Measurements from ENCODE around the gene CBR4.

CBR4 gene

GRCh38 chr4:169032883-169033645, 23.0 kb upstream of the CBR4 start:
- no peak for DNase-seq

DNA sequence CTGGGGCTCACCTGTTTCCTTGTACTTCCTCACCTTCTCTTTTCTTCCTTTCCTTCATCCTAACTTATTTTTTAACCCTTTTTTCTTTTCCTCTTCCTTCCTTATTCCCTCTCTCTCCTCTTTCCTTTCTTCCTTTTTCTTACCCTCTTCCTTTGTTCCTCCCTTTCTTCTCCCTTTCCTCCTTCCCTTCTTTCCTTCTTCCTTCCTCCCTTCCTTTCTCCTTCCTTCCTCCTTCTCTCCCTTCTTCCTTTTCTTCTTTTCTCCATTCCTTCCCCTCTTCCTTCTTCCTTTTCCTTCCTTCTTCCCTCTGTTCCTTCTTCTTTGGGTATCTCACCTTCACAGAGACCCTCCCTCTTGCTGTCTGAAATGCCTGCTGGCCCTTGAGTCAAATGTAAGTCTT, 22.1 kb upstream of the CBR4 start:
- DNase-seq = no peak

GRCh38 chr4:169031392-169031791, 21.3 kb upstream of the CBR4 start:
- DNase-seq = no peak

- no peak for DNase-seq
Measured at GRCh38 chr4:169030562-169030982, 20.5 kb upstream of the CBR4 start.

- no peak for DNase-seq
Measured at GRCh38 chr4:169029947-169030346, 19.9 kb upstream of the CBR4 start.

- DNase-seq = no peak
Measured at GRCh38 chr4:169027663-169028062, 17.6 kb upstream of the CBR4 start.

DNA sequence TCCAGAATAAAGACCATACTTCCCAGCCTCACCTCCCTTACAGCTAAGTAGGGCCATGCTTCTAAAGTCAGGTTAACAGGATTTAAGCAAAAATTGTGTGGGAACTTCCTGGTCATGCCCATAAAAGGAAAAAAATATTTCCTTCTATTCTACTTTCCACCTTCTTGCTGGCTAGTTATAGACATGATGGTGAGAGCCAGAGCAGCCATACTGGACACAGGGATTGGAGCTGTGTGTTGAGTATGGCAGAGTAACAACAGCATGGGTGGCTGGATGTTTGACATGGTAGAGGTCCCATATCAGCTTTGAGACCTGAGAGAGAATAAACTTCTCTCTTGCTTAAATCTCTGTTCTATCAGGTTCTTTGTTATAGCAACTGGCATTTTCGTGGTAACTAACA, 15.1 kb upstream of the CBR4 start:
- DNase-seq = no peak

DNA sequence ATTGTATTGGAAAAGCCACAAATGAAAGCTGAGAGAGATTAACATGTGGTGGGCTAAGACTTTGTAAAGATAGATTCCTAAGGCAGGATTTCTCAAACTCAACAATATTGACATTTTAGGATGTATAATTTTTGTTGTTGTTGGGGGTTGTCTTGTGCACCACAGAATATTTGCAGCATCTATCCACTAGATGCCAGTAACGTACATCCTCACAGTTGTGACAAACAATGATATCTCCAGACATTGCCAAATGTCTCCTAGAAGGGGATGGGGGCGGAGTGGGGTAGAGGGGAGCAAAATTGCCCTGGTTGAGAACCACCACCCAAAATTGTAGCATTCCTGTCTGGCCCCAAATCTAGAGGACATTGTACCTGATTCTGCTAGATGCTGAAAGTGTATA, 14.7 kb upstream of the CBR4 start:
- peak; percentile 27 for DNase-seq

DNA sequence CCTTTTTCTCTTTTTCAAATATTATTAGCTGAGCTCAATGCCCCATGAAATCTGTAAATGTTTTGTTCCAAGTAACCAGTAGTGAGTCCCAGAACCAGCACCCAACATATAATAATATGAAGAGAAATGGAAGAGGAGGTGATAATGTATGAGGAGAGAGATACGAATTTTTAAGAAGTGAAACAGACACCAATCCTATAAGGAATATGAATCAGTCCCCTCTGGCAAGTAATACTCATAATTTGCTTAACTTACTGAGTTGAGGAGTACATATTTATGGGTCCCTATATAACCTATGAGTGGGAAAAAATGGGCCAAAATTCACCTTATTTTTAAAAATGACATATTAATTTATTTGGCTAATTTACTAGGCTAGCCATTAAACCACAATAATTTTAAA, 8.4 kb upstream of the CBR4 start:
- no peak for DNase-seq

DNA sequence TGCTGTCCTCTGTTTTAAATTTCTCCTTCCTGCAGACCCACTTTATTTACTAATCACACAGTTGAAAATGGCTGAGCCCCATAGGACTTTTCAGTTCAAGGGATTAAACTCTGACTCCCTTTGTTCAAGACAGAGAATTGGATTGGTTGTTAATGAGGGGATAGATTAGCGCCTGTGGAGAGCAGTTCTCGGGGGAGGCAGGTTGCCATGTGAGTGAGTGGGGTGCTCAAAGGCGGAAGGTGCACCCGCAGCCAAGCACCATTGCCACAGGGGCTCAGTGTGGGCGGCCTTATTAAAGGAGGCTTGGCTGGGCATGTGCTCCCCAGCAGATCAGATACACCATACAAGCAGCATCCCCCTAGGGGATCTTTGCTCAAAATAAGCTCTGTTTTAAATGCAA, 7.9 kb upstream of the CBR4 start:
- no peak for DNase-seq

GRCh38 chr4:169015186-169015623, 5.2 kb upstream of the CBR4 start:
- no peak for DNase-seq

GRCh38 chr4:169014586-169014985, 4.5 kb upstream of the CBR4 start:
- no peak for DNase-seq

GRCh38 chr4:169013396-169013795, 3.3 kb upstream of the CBR4 start:
- DNase-seq = no peak

DNA sequence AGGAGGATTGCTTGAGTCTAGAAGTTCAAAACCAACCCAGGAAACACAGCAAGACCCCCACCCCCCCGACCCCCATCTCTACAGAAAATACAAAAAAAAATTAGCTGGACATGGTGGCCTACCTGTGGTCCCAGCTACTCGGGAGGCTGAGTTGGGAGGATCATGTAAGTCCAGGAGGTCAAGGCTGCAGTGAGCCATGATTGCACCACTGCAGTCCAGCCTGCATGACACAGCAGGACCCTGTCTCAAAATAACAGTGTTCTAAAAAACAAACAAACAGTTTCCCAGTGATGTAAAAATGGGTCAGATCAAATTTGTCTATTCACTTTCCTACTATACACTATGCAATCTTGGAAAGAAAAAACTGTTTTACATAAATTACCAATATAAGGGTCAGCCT, 2.0 kb upstream of the CBR4 start:
- DNase-seq = no peak

DNA sequence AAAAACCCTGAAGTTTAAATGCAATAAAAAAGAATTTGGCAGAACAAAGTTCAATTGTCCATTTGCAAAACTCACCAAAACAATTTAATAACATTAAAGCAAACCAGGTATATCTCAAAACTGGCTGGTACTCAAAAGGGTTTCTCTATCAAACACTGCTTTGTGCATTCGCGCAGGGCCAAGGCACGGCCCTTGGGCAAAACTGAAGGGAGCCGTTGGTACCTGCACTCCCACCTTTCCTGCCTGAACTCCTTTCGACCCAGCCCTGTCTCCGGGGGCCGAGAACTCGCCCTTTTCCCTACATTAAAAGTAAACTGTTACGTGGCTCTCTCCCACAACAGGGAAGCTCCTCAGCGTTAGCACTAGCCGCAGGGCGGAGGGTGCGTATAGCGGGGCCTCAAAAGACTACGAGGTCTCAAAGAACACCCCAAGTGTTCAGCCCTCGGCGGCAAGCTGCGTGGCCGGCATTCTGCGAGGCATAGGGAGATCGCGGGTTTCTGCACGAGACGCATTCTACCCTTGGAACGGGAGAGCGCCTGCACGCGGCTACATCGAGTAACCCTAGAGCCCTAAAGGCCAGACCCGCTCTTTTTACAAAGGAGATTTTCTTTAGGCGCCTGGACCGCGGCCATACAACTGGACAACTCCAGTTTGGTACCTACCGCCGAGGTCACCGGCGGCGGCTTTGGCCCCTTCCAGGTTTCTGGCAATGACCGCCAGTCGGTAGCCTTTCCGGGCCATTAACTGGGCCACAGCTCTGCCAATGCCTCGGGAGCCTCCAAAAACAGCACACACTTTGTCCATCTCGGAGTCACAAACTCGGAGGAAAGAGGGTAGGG, 550 bp downstream of the CBR4 start:
- DNase-seq = peak; percentile 33

DNA sequence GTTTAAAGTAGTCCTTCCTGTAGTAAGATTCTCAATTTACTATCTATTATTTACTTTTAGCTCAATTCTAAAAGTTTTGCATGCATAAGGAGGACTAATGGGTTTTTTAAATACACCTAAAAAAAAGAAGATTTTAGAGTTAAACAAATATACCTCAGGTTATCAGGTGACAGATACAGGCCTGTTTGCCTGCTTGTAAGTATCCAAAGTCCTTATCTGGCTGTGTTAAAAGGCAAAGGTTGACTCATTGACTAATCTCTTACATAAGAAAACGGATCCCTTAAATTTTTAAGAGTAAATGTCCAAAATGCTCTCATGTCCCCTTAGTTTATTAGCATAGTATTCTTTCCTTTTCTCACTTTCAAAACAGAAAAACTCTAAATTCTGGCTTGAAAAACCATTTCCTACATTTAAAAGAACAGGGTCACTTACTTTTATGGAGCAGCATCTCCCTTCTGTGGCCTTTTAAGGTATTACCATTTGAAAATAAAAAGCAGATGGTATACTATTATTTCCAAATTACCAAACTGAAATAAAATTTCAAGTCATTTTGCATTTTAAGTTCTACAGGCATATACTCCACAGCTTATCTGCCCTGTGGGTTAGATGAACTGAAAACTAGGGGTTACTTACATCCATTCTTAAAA, 4.5 kb downstream of the CBR4 start:
- no peak for DNase-seq

GRCh38 chr4:169000315-169000714, 9.7 kb downstream of the CBR4 start:
- no peak for DNase-seq

DNA sequence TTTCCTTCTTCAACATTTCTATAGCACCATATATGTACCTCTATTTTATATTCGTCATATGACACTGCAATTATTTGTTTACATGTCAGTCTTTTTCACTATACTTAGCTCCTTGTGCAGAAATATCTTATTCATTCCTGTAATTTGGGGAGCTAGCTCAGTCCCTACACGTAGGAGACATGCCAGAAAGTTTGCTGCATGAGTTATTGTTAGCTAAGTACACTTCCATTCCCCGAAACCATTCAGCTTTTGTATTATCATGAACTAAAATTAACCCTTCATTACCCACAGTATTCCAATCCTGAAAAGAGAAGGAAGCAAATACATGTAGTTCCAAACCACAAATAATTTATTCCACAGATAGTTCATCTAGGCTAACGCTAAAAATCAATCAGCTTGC, 10.2 kb downstream of the CBR4 start:
- no peak for DNase-seq

DNA sequence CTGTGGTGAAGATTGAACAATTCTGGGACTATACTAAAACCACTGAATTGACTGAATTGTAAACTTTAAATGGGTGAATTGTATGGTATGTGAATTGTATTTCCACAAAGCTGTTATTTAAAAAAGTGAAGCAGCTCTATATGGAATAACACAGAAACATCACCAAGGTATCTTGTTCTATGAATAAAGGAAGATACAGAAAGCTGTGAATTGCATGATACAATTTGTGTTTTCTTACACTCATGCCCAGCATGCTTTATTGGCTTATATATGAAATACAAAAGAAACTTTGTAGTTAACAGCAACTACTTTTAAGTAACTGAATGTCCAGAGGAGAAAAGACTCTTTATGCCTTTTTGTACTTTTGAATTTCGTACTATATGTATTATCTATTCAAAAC, 11.5 kb downstream of the CBR4 start:
- no peak for DNase-seq

DNA sequence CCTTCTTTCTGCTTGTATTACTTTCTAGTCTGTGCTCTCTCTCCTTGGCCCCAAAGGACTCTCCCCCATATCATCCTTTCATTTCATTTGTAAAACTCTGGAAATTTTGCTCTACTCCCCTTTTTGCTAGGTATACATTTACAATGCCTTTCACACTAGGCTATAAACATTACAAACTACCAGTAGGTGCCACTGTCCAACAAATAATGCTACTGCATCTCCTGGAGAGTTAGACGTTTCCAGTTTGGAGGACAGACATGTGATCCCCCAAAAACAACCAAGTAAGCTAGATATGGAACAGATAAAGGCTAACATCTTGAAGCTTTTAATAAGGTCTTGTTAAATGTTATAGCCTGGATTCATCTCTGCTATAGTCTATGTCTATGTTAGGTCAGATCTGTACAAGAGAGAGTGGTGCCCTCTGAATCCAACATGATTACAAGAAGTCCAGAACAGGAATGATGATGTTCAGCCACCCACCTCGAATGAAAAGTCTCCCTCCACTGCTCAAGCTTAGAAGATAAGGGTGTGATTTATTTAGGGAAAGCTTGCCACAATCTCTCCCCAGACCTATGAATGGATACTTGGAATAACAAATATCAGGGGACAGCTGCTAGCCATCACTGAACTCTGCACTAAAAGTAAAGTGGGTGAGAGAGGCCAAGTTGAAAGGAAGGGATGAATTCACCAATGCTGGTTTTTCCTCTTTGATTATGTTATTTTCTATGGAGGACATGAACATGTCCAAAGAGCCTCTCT, 14.3 kb downstream of the CBR4 start:
- DNase-seq = no peak

- no peak for DNase-seq
Measured at GRCh38 chr4:168994958-168995357, 15.1 kb downstream of the CBR4 start.

DNA sequence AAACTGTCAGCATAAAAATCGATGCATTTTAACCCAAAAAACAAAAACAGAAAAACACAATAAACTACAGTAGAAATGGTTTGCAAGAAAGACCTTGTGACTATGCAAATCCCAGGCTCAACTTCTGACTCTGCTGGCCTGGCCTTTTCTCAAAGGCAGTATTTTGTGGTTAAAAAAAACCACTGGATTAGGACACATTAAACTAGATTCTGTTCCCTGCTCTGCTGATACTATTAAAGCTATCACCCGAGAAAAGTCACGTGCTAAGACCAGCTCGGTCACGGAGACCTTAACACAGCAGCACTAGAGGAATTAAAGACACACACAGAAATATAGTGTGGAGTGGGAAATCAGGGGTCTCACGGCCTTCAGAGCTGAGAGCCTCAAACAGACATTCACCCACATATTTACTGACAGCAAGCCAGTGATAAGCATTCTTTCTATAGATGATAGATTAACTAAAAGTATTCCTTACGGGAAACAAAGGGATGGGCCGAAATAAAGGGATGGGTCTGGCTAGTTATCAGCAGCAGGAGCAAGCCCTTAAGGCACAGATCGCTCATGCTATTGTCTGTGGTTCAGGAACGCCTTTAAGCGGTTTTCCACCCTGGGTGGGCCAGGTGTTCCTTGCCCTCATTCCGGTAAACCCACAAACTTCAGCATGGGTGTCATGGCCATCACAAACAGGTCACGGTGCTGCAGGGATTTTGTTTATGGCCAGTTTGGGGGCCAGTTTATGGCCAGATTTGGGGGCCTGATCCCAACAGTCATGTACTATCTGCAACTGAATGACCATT, 16.1 kb downstream of the CBR4 start:
- DNase-seq = no peak

Data from NCI-H345 (cell line).